HepG2 (cell line): ENCODE measurements around the gene ITLN2. TPM values are rescaled to one million over a fixed set of nuclear protein-coding genes. Genes with fewer than 3 reads are reported as not detected.

Experiments used
- ATAC-seq: fragments of 200-7000 bp; cut with Tn5 transposase; 3 replicates; pipeline ENCODE4 v1.9.1; 2020; ENCODE audit warnings: mild to moderate bottlenecking, moderate library complexity
- Bru-seq: library from RNA; stranded (reverse); fragments of 400-500 nt; gene quantifications from one replicate; lab custom pipeline; 2021; lab: Mats Ljungman, UMichigan
- BruChase-seq, 2 experiments: library from RNA; stranded (reverse); fragments of 400-500 nt; gene quantifications; one replicate each; lab custom pipeline; 2021; lab: Mats Ljungman, UMichigan
- BruUV-seq: library from RNA; stranded (reverse); fragments of 400-500 nt; replicated peaks from 2 replicates; lab custom pipeline; 2021; lab: Mats Ljungman, UMichigan
- CTCF ChIA-PET: fragments of 300-600 bp; formaldehyde crosslinking; extraction: SDS; loops from one replicate; lab custom pipeline; 2021; ENCODE audit warnings: low total read pairs, inconsistent platforms, low intra/inter-chr PET ratio; lab: Yijun Ruan, JAX
- POLR2A ChIA-PET: fragments of 350-600 bp; sonication (Branson Sonifier 250); formaldehyde crosslinking; loops from one replicate; lab custom pipeline; 2020; ENCODE audit warnings: antibody characterized with exemption, inconsistent platforms; lab: Yijun Ruan, JAX
- DNase-seq: peaks from one replicate; pipeline ENCODE4 v3.0.0-alpha.2; 2015; ENCODE audit warnings: low spot score
- FAIRE-seq: peaks from 3 replicates; lab custom pipeline; 2011; peaks lifted over from hg19 to GRCh38; lab: Jason Lieb, UNC
- H2AFZ ChIP-seq: one replicate; pipeline ENCODE4 v1.6.1; 2011; ENCODE audit warnings: low read length, inconsistent platforms
- H3K27ac ChIP-seq: fragments of 300-600 bp; 3 replicates; pipeline ENCODE4 v1.8.0; 2011; ENCODE audit warnings: mixed run types, mild to moderate bottlenecking, mixed read lengths, low read length, inconsistent platforms; ENCODE audit not compliant: insufficient read depth; ENCODE audit errors: extremely low read length
- H3K27me3 ChIP-seq, 2 experiments: fragments of 200-600 bp in 1 of 2; 2 replicates in 1 of 2; 3 replicates in 1 of 2; pipeline versions ENCODE4 v1.6.0 to v1.8.0; 2011; ENCODE audit warnings: low read length in 2 of 2, mild to moderate bottlenecking in 2 of 2, moderate library complexity in 2 of 2, inconsistent platforms in 1 of 2; ENCODE audit not compliant: insufficient read depth in 2 of 2, control insufficient read depth in 1 of 2
- H3K36me3 ChIP-seq, 2 experiments: fragments of 200-600 bp in 1 of 2; replicated peaks in 1 of 2; 2 replicates in 1 of 2; 3 replicates in 1 of 2; pipeline versions ENCODE4 v1.5.1 to v1.8.0; 2011; ENCODE audit warnings: low read length in 2 of 2, inconsistent platforms in 1 of 2; ENCODE audit not compliant: insufficient read depth in 2 of 2, control insufficient read depth in 1 of 2
- H3K4me1 ChIP-seq: 2 replicates; pipeline ENCODE4 v1.5.1; 2012; ENCODE audit warnings: low read length, inconsistent platforms; ENCODE audit not compliant: insufficient read depth
- H3K4me2 ChIP-seq: 2 replicates; pipeline ENCODE4 v1.6.0; 2011; ENCODE audit warnings: low read depth, low read length, inconsistent platforms
- H3K4me3 ChIP-seq, 3 experiments: fragments of 200-600 bp in 1 of 3; sonication (generic), shearing (Covaris generic) in 1 of 3; replicated peaks in 1 of 3; 2 replicates each; pipeline ENCODE4 v1.5.1; 2011 to 2016; ENCODE audit warnings: low read length in 3 of 3, inconsistent platforms in 2 of 3, low read depth in 2 of 3, mild to moderate bottlenecking in 2 of 3, control low read depth in 1 of 3, mixed read lengths in 1 of 3; ENCODE audit not compliant: insufficient read depth in 1 of 3
- H3K79me2 ChIP-seq: one replicate; pipeline ENCODE4 v1.6.1; 2011; ENCODE audit warnings: low read length, inconsistent platforms; ENCODE audit not compliant: insufficient read depth
- H3K9ac ChIP-seq: 2 replicates; pipeline ENCODE4 v1.6.0; 2011; ENCODE audit warnings: mild to moderate bottlenecking, low read depth, low read length, inconsistent platforms; ENCODE audit not compliant: insufficient read depth
- H3K9me3 ChIP-seq: 2 replicates; pipeline ENCODE4 v1.5.1; 2012; ENCODE audit warnings: mild to moderate bottlenecking, low read length
- H4K20me1 ChIP-seq: 2 replicates; pipeline ENCODE4 v1.6.0; 2011; ENCODE audit warnings: inconsistent platforms, mild to moderate bottlenecking, low read length, moderate library complexity; ENCODE audit not compliant: insufficient read depth
- ADNP ChIP-seq: sonication (generic); formaldehyde crosslinking; IDR thresholded peaks from 2 replicates; pipeline ENCODE4 v1.4.0; 2020; ENCODE audit warnings: missing genetic modification reagents
- AKNA ChIP-seq: sonication (generic); formaldehyde crosslinking; IDR thresholded peaks from 2 replicates; pipeline ENCODE4 v1.4.0; 2020; ENCODE audit warnings: missing genetic modification reagents, borderline replicate concordance
- ELF3 ChIP-seq: IDR thresholded peaks from 2 replicates; pipeline ENCODE4 v1.6.1; 2016; ENCODE audit warnings: missing genetic modification reagents, missing compliant biosample characterization
- MED1 ChIP-seq: sonication (generic); formaldehyde crosslinking; IDR thresholded peaks from 2 replicates; pipeline ENCODE4 v1.4.0; 2020; ENCODE audit warnings: missing genetic modification reagents
- RAD21 ChIP-seq: fragments of 450-650 bp; formaldehyde crosslinking; IDR thresholded peaks from 2 replicates; pipeline ENCODE4 v1.5.0; 2020; ENCODE audit warnings: mild to moderate bottlenecking
- SOX13 ChIP-seq, 3 experiments: fragments of 450-650 bp in 1 of 3; sonication (generic) in 1 of 3; formaldehyde crosslinking in 1 of 3; IDR thresholded peaks in 2 of 3; conservative IDR thresholded peaks in 1 of 3; 2 replicates each; pipeline versions ENCODE4 v1.5.0 to v1.6.1; 2016 to 2020; ENCODE audit warnings: antibody characterized with exemption in 1 of 3, mild to moderate bottlenecking in 1 of 3, missing compliant biosample characterization in 1 of 3, missing genetic modification reagents in 1 of 3, moderate library complexity in 1 of 3
- STAG1 ChIP-seq: sonication (generic); formaldehyde crosslinking; IDR thresholded peaks from 2 replicates; pipeline ENCODE4 v1.4.0; 2020; ENCODE audit warnings: missing genetic modification reagents
- TAF15 ChIP-seq: fragments of 200-400 bp; formaldehyde crosslinking; IDR thresholded peaks from one replicate; pipeline ENCODE4 v1.6.1; 2018; ENCODE audit warnings: mild to moderate bottlenecking, low read depth, low read length; ENCODE audit not compliant: poor library complexity, severe bottlenecking
- TBX2 ChIP-seq: sonication (generic); formaldehyde crosslinking; IDR thresholded peaks from 2 replicates; pipeline ENCODE4 v1.5.0; 2020; ENCODE audit warnings: missing genetic modification reagents, mild to moderate bottlenecking, borderline replicate concordance
- ZNF30 ChIP-seq: sonication (generic); formaldehyde crosslinking; IDR thresholded peaks from 2 replicates; pipeline ENCODE4 v1.5.0; 2020; ENCODE audit warnings: mild to moderate bottlenecking, missing genetic modification reagents
- WGBS: methylation state at CpG from one replicate; pipeline ENCODE4 v1.1.6; 2017; ENCODE audit warnings: low lambda C conversion rate; 5-methylcytosine and 5-hydroxymethylcytosine counted together
- in situ Hi-C: cut with HindIII; loops from 2 replicates; pipeline ENCODE4 v1.10.0; 2017; ENCODE audit warnings: low pct_unique_long_range_greater_than_20kb; ENCODE audit not compliant: extremely low pct_ligation_motif_present
- intact Hi-C: fragments of 100-400 bp; cut with micrococcal nuclease; formaldehyde crosslinking; loops from one replicate; pipeline ENCODE4 v1.10.0; 2022; ENCODE audit not compliant: unreplicated experiment
- long read RNA-seq, 2 experiments: library from RNA in 1 of 2; library from polyadenylated mRNA in 1 of 2; stranded (forward) in 1 of 2; unstranded in 1 of 2; transcript quantifications; one replicate each; pipeline ENCODE4 v2.0.0, GENCODE V29; 2019 to 2022
- polyA minus RNA-seq, 3 experiments: library from RNA; depleted of rRNA, polyadenylated mRNA; stranded (reverse); fragments of >200 nt; gene quantifications; 2 replicates each; pipeline ENCODE4 v1.2.3, GENCODE V29; 2011; ENCODE audit warnings: low replicate concordance in 1 of 3
- polyA plus RNA-seq, 8 experiments: library from polyadenylated mRNA; depleted of rRNA in 3 of 8; stranded (reverse) in 7 of 8; unstranded in 1 of 8; fragments of >200 nt; fragmentation: Illumina TruSeq in 4 of 8; extraction: Trizol in 4 of 8; gene quantifications; 2 replicates each; pipeline versions ENCODE4 v1.2.1 to v1.2.3, GENCODE V29; 2011 to 2016; ENCODE audit warnings: low read depth in 4 of 8, missing spikeins in 1 of 8, mixed read lengths in 1 of 8; ENCODE audit not compliant: insufficient read depth in 1 of 8
- total RNA-seq, 5 experiments: library from RNA; depleted of rRNA; stranded (reverse); fragments of >200 nt; fragmentation: Illumina TruSeq; extraction: Trizol; gene quantifications; 2 replicates each; pipeline ENCODE4 v1.2.3, GENCODE V29; 2016; ENCODE audit warnings: low read depth in 1 of 5

The ITLN2 gene
- total RNA-seq (2016; rRNA removed; fragmentation: Illumina TruSeq; extraction: Trizol): not detected in 2 replicates
- not detected in 2 replicates for total RNA-seq (2016; cell fraction: cytosol; rRNA removed; fragmentation: Illumina TruSeq; extraction: Trizol; ENCODE audit: low read depth)
- not detected in 2 replicates for total RNA-seq (2016; cell fraction: insoluble cytoplasmic fraction; rRNA removed; fragmentation: Illumina TruSeq; extraction: Trizol)
- not detected in 2 replicates for total RNA-seq (2016; cell fraction: membrane; rRNA removed; fragmentation: Illumina TruSeq; extraction: Trizol)
- total RNA-seq (2016; cell fraction: nucleus; rRNA removed; fragmentation: Illumina TruSeq; extraction: Trizol): not detected in 2 replicates
- not detected in 2 replicates for polyA plus RNA-seq (2011; rRNA removed)
- polyA plus RNA-seq (2011; cell fraction: cytosol; rRNA removed): not detected in 2 replicates
- not detected in 2 replicates for polyA plus RNA-seq (2011; cell fraction: nucleus; rRNA removed)
- not detected in 2 replicates for polyA plus RNA-seq (2012)
- not detected in 2 replicates for polyA plus RNA-seq (2016; cell fraction: cytosol; fragmentation: Illumina TruSeq; extraction: Trizol; ENCODE audit: low read depth)
- polyA plus RNA-seq (2016; cell fraction: insoluble cytoplasmic fraction; fragmentation: Illumina TruSeq; extraction: Trizol; ENCODE audit: low read depth): not detected in 2 replicates
- not detected in 2 replicates for polyA plus RNA-seq (2016; cell fraction: membrane; fragmentation: Illumina TruSeq; extraction: Trizol; ENCODE audit: low read depth)
- polyA plus RNA-seq (2016; cell fraction: nucleus; fragmentation: Illumina TruSeq; extraction: Trizol; ENCODE audit: insufficient read depth, low read depth): not detected in 2 replicates
- not detected in 2 replicates for polyA minus RNA-seq (2011; rRNA and poly(A)+ RNA removed; ENCODE audit: low replicate concordance)
- polyA minus RNA-seq (2011; cell fraction: cytosol; rRNA and poly(A)+ RNA removed): not detected in 2 replicates
- polyA minus RNA-seq (2011; cell fraction: nucleus; rRNA and poly(A)+ RNA removed): not detected in 2 replicates
- not detected for Bru-seq, nascent RNA
- not detected for BruChase-seq, experiment 1, labeled RNA remaining after a 6-hour chase
- BruChase-seq, experiment 2, labeled RNA remaining after a 2-hour chase: not detected
- long read RNA-seq, experiment 1: 0 reads
- long read RNA-seq, experiment 2: 0 reads

GRCh38 chr1:160954158-160955104 lies at the start of gene ITLN2:
ITLN2 (minus strand) TSS chr1:160954809; CDS start chr1:160954741, 68 bp downstream.
- intact Hi-C loops (loop anchor here (1.0 kb wide), 1 partner anchor 11 kb away; no protein-coding TSS in a partner anchor), in situ Hi-C loops (loop anchor here (5.0 to 10.0 kb wide), 2 partner anchors 117 to 230 kb away; no protein-coding TSS in a partner anchor)
- Histone ChIP-seq H3K9me3 (no peaks in the 10 kb centered on the region), H3K36me3 (no peaks in the 10 kb centered on the region), H4K20me1 (no peaks in the 10 kb centered on the region), H3K4me2 (no peak within 1 kb of the TSS), H3K4me1 (peaks cover 19% of the 10 kb centered on the region), H3K4me3 (no peak within 1 kb of the TSS), H3K9ac (no peak within 1 kb of the TSS), H3K27me3 (0 out of 5 replicates have a peak, but pooled peaks cover 0 to 4% of the 10 kb centered on the region in 2 experiments), H3K79me2 (no peaks in the 10 kb centered on the region), H2AFZ (no peak within 1 kb of the TSS), H3K27ac (no peak within 1 kb of the TSS)
- ChIA-PET POLR2A (no interaction called here), CTCF (interaction anchor here (1.5 to 1.6 kb wide), 2 partner anchors 12 to 119 kb away, joined by 4 to 9 read pairs; no protein-coding TSS in a partner anchor)
- peak; percentile 90 for ATAC-seq
- DNase-seq: peak; percentile 67
- peak; percentile 86 for FAIRE-seq
- no TSS peak for BruUV-seq
- 33% methylated on average over 8 of the region's 8 CpGs for WGBS
- peak; percentile 71 for TF ChIP-seq ELF3 (CRISPR knock-in tag)
- no peak for TF ChIP-seq ADNP (CRISPR knock-in tag)
- no peak for TF ChIP-seq SOX13 (IDR thresholded peaks at IDR 0.05)
- 0 out of 4 replicates have a peak, but pooled peaks of 1 of the 2 experiments have one; percentile 27 for TF ChIP-seq SOX13 (CRISPR knock-in tag; conservative IDR thresholded peaks at IDR 0.05 in 1 of 2, IDR thresholded peaks at IDR 0.05 in 1 of 2)
- TF ChIP-seq STAG1: peak; percentile 63
- peak; percentile 59; the same call in 1 of the 2 replicates for TF ChIP-seq RAD21 (CRISPR knock-in tag)
- no peak for TF ChIP-seq MED1 (CRISPR knock-in tag)
- 0 out of 2 replicates have a peak, but pooled peaks have one; percentile 22 for TF ChIP-seq TBX2
- no peak for TF ChIP-seq ZNF30
- TF ChIP-seq TAF15: no peak
- TF ChIP-seq AKNA (CRISPR knock-in tag): no peak
